Measurements from ENCODE around the gene GABBR2.

GABBR2 gene

DNA sequence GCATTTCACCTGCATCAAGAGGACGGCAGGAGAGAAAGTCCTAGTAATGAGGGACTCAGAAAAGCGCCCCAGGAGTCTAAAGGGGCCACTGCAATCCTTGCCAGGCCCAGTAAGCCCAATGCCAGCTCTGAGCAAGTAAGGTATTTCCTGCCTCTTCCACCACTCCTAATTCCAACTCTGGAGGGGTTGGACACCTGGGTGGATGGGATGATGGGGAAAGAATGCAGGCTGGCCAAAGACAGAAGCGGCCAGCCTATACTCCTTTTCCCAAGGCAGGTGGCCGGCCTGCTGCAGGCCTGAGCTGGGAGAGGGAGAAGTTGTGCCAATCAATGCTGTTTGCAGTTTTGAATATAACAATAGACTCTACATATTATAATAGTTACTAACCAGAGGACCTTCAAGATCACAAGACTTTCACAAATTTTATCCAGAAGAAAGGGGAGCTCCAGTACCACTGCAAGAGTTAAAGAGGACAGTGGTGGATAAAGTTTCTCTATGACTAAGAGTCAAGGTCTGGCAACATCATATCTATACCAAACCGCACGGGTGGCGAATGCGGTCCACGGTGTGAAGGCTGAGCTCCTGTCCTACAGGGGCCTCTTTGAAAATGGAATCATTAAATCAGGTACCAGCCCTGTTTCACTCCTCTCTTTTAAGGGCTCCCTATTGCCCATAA, 338.3 kb downstream of the GABBR2 start:
- DNase-seq (ENCODE audit: low spot score), result no peak

DNA sequence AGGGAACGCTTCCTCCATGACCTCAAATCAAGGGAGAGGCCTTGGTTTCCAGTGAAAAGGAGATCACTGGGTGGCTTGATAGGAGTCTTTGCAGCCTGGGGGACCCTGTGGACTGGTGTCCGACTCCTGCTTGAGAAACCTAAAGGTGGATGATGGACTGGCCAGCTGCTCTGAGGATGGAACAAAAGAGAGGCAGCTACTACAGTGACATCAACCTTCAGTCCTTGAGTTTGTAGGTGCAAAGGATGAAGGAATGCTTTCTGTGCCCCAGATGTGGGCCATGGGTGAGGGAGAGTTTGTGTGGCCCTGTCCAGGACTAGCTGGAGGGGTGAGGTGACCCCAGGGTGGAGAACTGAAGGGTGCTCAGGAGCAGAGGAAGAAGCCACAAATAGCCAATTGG, 338.8 kb downstream of the GABBR2 start:
- no peak for DNase-seq (ENCODE audit: low spot score)

DNA sequence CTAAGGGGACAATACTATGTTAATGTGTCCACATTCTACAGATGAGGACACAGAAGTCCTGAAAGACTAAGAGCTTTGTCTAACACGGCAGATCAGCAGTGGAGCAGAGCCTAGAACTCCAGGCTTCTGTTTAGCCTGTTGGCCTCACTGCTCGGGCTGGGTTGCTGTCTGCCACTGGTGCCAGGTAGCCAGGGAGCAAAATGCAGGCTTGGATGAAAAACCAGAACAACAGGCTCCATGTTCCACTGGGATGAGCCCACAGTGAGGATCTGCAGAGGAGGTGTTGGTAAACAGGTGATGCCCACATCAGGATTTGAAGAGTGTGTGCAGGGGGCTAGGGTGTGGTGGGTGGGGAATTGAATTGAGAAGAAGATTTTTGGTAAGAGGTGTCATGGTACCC, 339.3 kb downstream of the GABBR2 start:
- no peak for DNase-seq (ENCODE audit: low spot score)

DNA sequence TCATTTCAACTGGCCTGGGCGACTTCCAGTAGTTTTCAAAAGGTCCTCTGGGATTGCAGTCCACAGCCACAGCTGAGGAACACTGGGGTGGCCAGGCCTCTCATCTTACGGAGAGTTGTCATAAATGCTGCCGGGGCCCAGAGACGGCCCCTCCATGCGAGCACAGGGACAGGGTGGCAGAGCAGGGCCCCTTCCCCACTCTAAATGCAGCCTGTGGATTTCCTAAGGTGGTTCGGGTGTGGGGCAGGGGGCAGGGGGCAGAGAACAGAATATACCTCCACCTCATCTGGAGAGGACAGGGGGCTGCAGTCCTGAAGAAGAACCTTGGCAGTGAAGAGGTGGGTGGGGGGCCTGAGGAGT, 339.7 kb downstream of the GABBR2 start:
- no peak for DNase-seq (ENCODE audit: low spot score)

DNA sequence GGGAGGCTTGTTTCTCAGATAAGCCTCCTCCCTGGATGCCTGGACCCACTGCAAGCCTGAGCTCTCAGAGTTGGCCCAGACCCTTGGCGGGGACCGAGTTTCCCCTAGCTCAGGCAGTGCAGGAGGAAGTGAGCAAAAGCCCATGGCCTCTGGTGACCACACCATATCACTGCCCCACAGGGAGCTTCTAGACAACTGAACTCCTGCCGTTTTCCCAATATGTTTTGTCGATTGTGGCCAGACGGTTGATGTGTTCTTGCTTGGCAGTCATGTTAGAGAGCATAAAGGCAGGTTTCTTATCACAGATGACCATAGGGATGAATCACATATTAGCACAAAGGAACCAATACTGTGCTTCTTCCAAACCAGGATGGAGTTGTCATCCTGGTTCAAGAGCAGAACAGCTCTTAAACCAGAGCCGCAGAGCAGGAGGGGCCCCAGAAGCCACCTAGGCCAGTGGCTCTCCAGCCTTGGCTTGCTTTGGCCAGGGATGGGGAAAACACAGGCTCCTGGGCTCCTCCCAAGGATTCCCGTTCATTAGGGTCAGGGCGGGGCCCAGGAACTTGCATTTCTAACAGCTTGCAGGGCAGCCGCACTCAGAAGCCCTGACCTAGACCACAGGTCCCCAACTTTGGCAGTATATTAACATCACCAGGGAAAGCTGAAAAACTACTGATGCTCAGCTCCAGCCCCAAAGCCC, 340.2 kb downstream of the GABBR2 start:
- no peak for DNase-seq (ENCODE audit: low spot score)

DNA sequence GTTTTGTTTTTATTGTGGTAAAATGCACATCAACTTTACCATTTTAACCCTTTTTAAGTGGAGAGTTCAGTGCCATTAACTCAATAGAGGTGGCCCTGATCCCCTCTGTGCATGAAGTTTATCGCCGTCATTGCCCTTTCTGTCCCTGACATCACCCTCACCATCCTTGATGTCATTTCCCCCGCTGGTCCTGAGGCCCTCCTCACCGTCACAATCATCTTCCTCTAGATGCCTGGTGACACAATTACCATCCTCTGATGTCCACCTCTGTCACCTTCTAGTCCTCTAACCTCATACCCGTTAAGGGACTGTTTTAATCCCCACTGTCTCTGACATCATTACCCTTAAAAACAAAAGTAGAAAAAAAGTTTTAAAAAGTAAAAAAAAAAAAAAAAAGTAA, 340.8 kb downstream of the GABBR2 start:
- no peak for DNase-seq (ENCODE audit: low spot score)

DNA sequence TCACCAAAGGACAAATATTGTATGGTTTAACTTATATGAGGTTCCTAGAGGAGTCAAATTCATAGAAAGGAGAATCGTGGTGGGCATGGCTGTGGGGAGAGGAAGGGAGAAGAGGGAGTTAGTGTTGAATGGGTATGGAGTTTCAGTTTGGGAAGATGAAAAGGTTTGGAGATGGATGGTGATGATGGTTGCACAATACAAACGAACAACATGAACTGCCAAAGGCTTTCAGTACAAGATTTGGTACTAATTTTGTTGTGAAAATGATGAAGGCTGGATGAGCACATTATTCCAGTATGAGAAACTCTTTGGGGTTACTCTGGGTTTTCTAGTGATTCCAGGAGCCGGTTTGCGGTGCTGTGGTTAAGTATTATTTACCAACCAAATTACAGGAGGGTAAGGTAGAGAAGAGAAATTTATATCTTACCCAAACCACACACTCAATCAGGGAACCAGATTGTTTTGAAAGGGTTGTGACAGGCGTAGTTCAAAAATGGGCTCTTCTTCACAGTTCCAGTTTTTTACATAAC, 341.3 kb downstream of the GABBR2 start:
- DNase-seq (ENCODE audit: low spot score), result no peak

DNA sequence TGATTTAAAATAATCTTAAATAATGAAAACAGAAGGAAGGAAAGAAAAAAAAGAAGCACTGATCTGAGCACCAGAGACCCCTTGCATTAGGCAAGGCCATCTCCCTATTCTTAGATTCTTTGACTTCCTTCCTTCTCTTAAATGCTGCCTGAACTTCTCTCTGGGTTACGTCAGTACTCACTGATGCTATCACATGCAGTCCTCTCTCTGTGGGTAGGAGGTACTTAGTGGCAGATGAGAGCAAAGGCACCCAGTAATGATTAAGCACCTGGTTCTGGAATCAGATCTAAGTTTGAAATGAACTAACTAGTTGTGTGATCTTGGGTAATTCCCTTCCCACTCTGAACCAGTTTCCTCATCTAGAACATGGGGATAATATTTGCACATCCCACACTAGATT, 343.0 kb downstream of the GABBR2 start:
- DNase-seq (ENCODE audit: low spot score), result no peak

DNA sequence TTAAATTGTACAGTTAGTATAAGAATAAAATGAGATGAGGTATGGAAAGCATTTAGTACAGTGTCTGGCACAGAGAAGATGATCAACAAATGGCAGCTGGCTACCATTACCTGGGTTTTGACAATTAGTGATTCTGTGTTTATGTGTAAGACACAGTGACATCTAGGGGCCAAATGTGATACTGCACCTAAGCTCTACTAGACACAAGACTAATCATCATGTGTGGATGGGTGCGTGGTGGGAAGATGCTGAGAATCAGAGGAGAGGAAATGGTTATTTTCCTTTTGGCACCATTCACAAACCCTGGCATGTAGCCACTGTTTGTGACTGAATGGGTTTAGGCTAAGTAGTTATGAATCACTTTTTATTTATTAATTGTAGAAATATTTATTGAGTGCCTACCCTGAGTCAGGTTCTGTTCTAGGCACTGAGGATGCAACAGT, 343.5 kb downstream of the GABBR2 start:
- DNase-seq (ENCODE audit: low spot score), result no peak

DNA sequence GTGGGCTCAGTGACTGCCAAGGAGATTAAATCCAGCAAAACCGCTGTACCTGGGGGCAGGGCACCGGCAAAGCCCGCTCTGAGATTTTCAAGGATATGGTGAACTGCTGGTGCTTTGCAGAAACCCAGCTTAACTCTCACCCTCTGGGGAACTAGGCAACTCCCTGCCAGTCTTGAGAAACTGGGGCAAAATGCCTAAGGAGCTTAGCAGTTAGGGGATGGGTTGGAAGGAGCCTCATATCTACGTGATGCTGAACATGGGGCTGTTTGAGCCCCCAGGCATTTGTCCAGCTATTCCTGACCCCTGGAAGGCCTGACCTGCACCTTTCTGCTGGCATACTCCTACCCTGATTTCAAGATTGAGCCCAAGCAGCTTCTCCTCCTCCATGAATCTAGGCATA, 344.6 kb downstream of the GABBR2 start:
- no peak for DNase-seq (ENCODE audit: low spot score)

DNA sequence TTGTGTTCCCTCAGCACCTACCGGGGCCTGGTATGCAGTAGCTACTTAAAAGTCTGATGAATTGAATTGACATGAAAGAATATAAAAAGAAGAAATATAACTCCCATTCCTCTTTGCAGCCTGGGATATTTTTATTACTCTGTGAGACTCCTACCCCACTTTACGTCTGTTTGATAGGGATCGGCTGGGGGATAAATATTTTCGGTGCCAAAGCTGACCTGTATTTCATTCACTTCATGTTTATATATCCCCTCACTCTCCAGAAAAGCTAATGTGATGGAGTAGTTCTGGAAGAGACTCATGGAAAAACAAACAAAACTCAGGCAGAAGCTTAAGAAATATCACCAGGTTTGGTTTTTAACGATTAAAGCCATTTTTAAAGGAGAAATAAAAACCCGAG, 345.1 kb downstream of the GABBR2 start:
- DNase-seq (ENCODE audit: low spot score), result no peak

DNA sequence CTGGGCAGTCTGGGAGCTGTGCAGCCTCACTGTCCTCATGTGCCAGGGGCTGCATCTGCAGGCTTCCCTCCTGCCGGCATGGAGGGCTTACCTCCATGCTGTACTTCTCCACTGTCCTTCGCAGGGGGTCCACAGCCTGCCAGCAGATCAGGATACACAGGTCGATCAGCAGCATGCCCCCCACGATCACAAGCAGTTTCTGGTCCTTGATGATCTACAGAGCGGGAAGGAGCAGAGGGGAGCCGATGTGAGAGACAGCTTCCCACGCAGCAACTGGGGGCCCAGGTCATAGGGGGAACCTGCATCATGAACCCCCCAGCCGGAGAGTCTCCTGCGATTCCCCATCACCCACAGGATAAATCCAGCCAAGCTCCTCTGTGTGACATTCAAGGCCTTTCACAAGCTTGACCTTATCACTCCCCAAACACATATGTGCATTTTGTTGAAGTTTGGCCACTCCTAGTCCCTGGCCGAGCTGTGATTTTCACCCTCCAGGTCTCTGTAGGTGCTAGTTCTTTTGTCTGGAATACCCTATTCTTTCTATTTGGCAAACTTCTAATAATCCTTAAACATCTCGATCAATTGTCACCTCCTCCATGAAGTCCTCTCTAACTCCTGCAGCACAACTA, 346.0 kb downstream of the GABBR2 start:
- no peak for DNase-seq (ENCODE audit: low spot score)

DNA sequence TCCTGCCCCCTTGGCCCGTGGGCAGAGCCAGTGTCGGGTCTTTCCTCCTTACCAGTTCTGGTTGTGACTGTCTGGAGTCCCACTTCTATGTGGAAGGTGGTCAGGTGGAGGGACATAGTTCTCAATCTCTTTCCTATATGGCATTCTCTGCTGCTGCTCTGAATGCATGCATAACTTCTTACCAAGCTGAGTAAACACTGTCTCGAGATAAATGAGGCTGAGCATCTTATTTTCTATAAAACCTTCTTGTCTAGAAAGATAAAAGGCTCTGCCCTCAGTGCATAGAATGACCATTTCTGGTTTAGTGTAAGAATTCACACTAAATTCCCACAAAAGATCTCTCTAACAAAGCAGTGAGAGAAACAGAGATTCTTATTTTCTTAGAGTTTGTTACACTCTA, 347.1 kb downstream of the GABBR2 start:
- no peak for DNase-seq (ENCODE audit: low spot score)

DNA sequence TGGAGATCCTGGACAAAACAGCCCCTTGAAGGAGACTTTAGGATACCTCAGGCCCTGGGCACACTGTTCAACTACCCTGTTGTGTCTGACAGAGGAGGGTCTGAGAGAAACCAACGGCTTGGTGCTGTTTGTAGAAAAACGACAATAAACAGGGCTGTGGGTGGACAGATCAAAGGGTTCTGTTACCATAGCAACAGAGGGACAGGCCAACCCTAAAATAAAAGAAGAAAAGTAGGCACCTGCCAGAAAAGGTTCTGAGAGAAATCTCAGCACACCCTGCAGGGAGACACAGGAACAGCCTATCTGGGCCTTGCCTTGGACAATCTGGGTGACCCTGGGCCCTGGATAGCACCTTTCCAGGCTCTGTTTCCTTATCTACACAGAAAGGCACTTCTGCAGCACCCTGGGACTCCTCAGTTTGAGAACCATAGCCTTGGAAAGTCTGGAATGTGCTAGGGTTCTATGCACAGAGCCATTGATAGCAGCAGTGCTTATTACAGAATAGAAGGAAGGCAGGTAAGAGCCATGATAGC, 348.5 kb downstream of the GABBR2 start:
- DNase-seq (ENCODE audit: low spot score), result no peak

DNA sequence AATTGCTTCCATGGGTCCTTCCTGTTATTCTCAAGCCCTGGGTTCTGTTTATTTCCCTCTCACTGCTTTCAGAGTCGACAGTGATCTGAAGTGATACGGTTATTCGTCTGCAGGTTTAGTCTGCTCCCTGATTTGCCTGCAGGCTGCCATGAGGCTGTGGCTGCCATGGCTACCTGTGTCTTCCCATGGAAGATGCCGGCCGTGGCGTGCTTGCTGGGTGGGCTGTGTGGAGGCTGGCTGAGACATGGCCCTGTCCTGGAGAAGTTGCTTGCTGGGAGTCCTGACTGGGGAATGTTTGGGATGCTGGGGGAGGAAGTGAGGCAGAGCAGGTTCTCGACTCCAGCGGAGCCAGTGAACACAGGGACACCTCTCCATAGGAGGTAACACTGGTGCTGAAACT, 349.2 kb downstream of the GABBR2 start:
- no peak for DNase-seq (ENCODE audit: low spot score)

DNA sequence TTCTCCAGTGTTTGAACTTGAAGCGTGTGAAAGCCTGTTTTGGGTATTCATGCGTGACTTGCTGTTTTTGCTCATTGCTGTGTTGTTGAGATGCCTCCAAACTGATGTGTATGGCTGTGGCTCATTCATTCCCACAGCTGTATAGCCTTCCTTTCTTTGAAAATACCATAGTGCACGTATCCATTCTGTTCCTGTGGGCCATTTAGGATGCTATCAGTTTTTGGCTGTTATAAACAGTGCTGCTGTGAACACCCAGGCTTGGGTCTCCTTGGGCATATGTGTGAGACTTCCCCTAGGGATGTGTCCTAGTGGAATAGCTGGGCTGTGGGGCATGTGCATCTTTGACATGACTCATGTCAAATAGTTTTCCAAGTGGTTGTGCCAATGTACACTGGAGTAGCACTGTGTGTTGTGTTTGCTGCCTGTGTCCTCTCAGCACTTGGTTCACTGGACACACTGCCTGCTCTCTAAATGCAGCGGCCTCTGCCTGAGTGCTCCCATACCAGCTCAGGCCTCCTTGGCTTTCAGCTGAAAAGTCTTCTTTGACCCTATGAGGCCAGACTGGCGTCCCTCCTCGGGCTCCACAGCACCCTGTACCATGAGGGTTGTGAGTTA, 350.7 kb downstream of the GABBR2 start:
- no peak for DNase-seq (ENCODE audit: low spot score)

DNA sequence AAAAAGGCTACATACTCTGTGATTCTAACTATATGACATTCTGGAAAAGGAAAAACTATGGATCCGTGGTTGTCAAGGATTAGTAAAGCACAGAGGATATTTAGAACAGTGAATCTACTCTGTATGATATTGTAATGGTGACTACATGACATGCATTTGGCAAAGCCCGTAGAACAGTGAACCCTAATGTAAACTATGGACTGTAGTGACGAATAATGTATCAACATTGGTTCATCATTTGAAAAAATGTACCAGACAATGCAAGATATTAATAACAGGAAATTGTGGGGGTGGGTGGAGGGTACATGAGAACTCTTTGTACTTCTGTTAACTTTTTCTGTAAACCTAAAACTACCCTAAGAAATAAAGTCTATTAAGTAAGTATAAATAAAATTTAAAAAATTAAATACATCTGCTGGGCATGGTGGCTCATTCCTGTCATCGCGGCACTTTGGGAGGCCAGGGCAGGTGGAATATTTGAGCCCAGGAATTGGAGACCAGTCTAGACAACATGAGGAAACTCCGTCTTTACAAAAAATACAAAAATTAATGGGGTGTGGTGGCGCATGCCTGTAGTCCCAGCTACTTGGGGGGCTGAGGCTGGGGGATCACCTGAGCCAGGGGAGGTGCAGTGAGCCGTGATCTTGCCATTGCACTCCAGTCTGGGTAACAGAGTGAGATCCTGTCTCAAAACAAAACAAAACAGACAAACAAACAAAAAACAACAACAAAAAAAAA, 351.6 kb downstream of the GABBR2 start:
- no peak for DNase-seq (ENCODE audit: low spot score)

DNA sequence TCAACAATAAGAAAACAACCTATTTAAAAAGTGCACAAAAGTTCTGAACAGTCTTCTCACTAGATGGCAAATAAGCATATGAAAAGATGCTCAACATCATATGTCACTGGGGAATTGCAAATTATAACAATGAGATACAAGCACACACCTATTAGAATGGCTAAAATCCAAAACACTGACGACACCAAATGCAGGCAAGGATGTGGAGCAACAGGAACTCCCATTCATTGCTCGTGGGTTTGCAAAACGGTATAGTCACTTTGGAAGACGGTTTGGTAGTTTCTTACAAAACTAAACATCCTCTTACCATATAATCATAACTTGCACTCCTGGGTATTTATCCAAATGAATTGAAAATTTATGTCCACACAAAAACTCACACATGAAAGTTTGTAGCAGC, 352.4 kb downstream of the GABBR2 start:
- no peak for DNase-seq (ENCODE audit: low spot score)

DNA sequence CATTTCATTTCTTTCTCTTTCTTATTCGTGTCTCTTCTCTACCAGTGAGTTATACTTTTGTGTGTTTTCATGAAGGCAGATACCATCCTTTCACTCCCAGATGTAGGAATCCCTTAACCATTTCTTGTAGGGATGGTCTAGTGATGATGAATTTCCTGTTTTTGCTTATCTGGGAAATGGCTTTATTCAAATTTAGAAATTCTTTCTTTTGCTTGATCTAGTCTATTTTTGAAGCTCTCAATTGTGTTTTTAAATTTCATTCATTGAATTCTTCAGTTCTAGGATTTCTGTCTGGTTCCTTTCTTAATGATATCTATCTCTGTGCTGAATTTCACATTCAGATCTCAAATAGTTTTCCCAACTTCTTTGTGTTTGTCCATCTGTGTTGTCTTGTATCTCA, 357.4 kb downstream of the GABBR2 start:
- no peak for DNase-seq (ENCODE audit: low spot score)

DNA sequence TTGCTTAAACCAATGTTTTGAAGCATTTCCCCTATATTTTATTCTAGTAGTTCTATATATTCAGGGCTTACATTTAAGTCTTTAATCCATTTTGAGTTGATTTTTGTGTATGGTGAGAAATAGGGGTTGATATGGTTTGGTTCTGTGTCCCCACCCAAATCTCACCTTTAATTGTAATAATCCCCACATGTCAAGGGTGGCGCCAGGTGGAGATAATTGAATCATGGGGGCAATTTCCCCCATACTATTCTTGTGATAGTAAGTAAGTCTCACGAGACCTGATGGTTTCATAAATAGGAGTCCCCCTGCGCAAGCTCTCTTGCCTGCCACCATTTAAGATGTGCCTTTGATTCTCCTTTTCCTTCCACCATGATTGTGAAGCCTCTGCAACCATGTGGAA, 361.1 kb downstream of the GABBR2 start:
- DNase-seq (ENCODE audit: low spot score), result no peak

DNA sequence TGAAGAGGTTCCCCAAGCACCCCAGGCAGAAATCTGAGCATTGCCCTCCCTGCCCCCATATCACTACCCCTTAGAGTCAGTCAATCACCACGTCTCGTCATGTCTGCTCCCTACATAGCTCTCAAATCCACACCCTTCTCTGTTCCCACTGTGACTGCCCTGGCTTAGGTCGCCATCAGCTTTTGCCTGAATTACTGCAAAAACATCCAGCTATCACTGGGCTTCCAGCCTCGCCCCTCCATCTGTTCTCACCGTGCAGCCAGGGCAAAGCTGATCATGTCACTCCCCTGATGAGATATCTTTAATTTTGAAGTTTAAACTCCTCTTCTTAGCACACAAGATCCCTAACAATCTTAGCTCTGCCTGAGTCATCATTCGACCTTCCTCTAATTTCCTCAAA, 363.7 kb downstream of the GABBR2 start:
- DNase-seq (ENCODE audit: low spot score), result no peak

DNA sequence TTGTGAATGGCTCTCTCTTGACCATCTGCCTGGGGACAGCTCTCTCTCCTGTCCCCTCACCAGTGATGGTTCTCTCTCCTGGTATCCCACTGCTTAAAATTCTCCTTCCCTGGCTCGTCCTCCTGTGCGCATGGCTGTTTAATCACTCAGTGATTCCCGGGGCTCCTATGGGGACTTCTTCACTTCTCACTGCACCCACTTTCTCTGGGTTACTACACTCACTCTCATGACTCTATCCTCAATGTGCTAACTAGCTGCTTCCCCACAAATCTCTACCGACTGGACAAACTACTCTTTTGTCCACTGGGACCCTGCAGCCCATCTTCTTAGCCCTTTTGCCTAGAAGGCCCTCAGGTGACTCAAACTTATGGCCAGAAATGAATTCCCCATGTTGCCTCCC, 364.2 kb downstream of the GABBR2 start:
- DNase-seq (ENCODE audit: low spot score), result no peak
